ENCODE results near the gene EMID1. TPM values are rescaled to one million over a fixed set of nuclear protein-coding genes. Genes with fewer than 3 reads are reported as not detected.

Gene EMID1
- total RNA-seq, 4 donors from 2014 or later, result 0.33 to 1.8 TPM; not detected in 2

DNA sequence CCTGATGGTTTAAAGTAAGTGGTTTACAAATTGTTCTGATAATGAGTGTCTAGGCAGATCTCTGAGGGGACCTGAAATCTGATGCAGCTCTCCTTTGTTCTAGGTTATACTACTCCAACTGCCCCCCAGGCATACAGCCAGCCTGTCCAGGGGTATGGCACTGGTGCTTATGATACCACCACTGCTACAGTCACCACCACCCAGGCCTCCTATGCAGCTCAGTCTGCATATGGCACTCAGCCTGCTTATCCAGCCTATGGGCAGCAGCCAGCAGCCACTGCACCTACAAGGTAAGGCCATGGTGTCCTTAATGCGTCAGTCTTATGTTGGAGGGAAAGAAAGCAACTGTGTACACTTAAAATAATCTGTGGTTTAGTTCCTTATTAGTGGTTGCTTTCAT lies 72.2 kb downstream of the EMID1 start:
- DNase-seq (no peak), ATAC-seq (no peak)
- intact Hi-C loops (cut with DNase I; ENCODE audit: low total_unique reads), result no loop called here
- Histone ChIP-seq H3K4me3 (no peak overlapping the region), H3K27me3 (no peaks in the 10 kb centered on the region), H3K36me3 (peaks cover 5 to 96% of the 10 kb centered on the region in 2 donors), H3K4me1 (peaks cover 32 to 45% of the 10 kb centered on the region in 2 donors), H3K9me3 (no peaks in the 10 kb centered on the region), H3K27ac (peak overlapping the region in 1 of 4 donors; percentile 19)
- TF ChIP-seq CTCF (IDR thresholded peaks at IDR 0.05 in 4 of 5, conservative IDR thresholded peaks at IDR 0.05 in 1 of 5) (no peak), POLR2A (IDR thresholded peaks at IDR 0.05) (no peak)
- in situ Hi-C loops (cut with MboI; ENCODE audit: low sequenced_read_pairs in 4 of 4), result loop anchor here in 1 of 4 donors (25.0 kb wide), 1 partner anchor 259 kb away; no protein-coding TSS in a partner anchor

DNA sequence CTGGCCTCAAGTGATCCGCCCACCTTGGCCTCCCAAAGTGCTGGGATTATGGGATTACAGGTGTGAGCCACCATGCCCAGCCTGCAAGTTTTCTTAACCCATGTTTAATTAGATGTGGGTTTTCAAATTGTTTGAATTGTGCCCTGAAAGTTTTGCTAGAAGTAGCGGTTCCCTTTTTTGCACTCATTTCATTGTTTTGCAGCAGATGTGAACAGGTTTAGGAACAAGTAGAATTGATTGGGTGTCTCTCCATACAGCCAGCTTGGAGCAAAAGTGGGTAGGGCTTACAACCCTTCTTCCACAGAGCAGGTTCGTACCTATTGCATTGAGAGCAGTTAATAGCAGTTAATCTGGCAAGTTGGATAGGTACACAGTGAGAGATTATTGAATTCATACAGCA lies 78.5 kb downstream of the EMID1 start:
- no peak for TF ChIP-seq CTCF (IDR thresholded peaks at IDR 0.05 in 4 of 5, conservative IDR thresholded peaks at IDR 0.05 in 1 of 5)
- TF ChIP-seq POLR2A (IDR thresholded peaks at IDR 0.05), result no peak
- H3K4me3 ChIP-seq, result no peak overlapping the region
- H3K9me3 ChIP-seq, result no peaks in the 10 kb centered on the region
- no peak for ATAC-seq
- H3K4me1 ChIP-seq, result no peaks in the 10 kb centered on the region
- DNase-seq, result no peak
- no peaks in the 10 kb centered on the region for H3K27me3 ChIP-seq
- H3K27ac ChIP-seq, result no peak overlapping the region
- H3K36me3 ChIP-seq, result peaks cover 13 to 99% of the 10 kb centered on the region in 2 donors
- in situ Hi-C loops (cut with MboI; ENCODE audit: low sequenced_read_pairs in 4 of 4) (loop anchor here in 1 of 4 donors (25.0 kb wide), 1 partner anchor 253 kb away; no protein-coding TSS in a partner anchor), intact Hi-C loops (cut with DNase I; ENCODE audit: low total_unique reads) (no loop called here)

GRCh38 chr22:29288837-29289236 lies 83.1 kb downstream of the EMID1 start:
- no peak for ATAC-seq
- no peak for TF ChIP-seq CTCF (IDR thresholded peaks at IDR 0.05 in 4 of 5, conservative IDR thresholded peaks at IDR 0.05 in 1 of 5)
- no peak for TF ChIP-seq POLR2A (IDR thresholded peaks at IDR 0.05)
- peaks cover 6 to 93% of the 10 kb centered on the region in 2 donors for H3K36me3 ChIP-seq
- H3K4me3 ChIP-seq, result no peak overlapping the region
- intact Hi-C loops (cut with DNase I; ENCODE audit: low total_unique reads) (no loop called here), in situ Hi-C loops (cut with MboI; ENCODE audit: low sequenced_read_pairs in 4 of 4) (loop anchor here in 1 of 4 donors (25.0 kb wide), 1 partner anchor 248 kb away; no protein-coding TSS in a partner anchor)
- no peak overlapping the region for H3K27ac ChIP-seq
- H3K9me3 ChIP-seq, result no peaks in the 10 kb centered on the region
- H3K27me3 ChIP-seq, result no peaks in the 10 kb centered on the region
- no peak for DNase-seq
- H3K4me1 ChIP-seq, result peaks cover 16 to 17% of the 10 kb centered on the region in 2 donors

- ATAC-seq, result no peak
- Histone ChIP-seq H3K27ac (no peak overlapping the region), H3K27me3 (no peaks in the 10 kb centered on the region), H3K4me1 (peaks cover 16 to 17% of the 10 kb centered on the region in 2 donors), H3K4me3 (no peak overlapping the region), H3K9me3 (no peaks in the 10 kb centered on the region), H3K36me3 (peaks cover 6 to 93% of the 10 kb centered on the region in 2 donors)
- intact Hi-C loops (cut with DNase I; ENCODE audit: low total_unique reads), result no loop called here
- no peak for DNase-seq
- TF ChIP-seq POLR2A (IDR thresholded peaks at IDR 0.05), result no peak
- TF ChIP-seq CTCF (IDR thresholded peaks at IDR 0.05 in 4 of 5, conservative IDR thresholded peaks at IDR 0.05 in 1 of 5), result no peak
- in situ Hi-C loops (cut with MboI; ENCODE audit: low sequenced_read_pairs in 4 of 4), result loop anchor here in 1 of 4 donors (25.0 kb wide), 1 partner anchor 247 kb away; no protein-coding TSS in a partner anchor
Measured at GRCh38 chr22:29290061-29290460, 84.4 kb downstream of the EMID1 start.

GRCh38 chr22:29291215-29291614 lies 85.5 kb downstream of the EMID1 start:
- peaks cover 6 to 93% of the 10 kb centered on the region in 2 donors for H3K36me3 ChIP-seq
- intact Hi-C loops (cut with DNase I; ENCODE audit: low total_unique reads) (no loop called here), in situ Hi-C loops (cut with MboI; ENCODE audit: low sequenced_read_pairs in 4 of 4) (loop anchor here in 1 of 4 donors (25.0 kb wide), 1 partner anchor 246 kb away; no protein-coding TSS in a partner anchor)
- no peak overlapping the region for H3K4me3 ChIP-seq
- no peak for TF ChIP-seq CTCF (IDR thresholded peaks at IDR 0.05 in 4 of 5, conservative IDR thresholded peaks at IDR 0.05 in 1 of 5)
- TF ChIP-seq POLR2A (IDR thresholded peaks at IDR 0.05), result no peak
- H3K4me1 ChIP-seq, result peaks cover 16 to 17% of the 10 kb centered on the region in 2 donors
- DNase-seq, result no peak
- no peak for ATAC-seq
- no peak overlapping the region for H3K27ac ChIP-seq
- H3K27me3 ChIP-seq, result no peaks in the 10 kb centered on the region
- H3K9me3 ChIP-seq, result no peaks in the 10 kb centered on the region
